Epidermal melanocyte (primary cell): ENCODE results near the gene KLK12.

Source experiments
- DNase-seq: peaks from one replicate; pipeline ENCODE4 v3.0.0; 2011; ENCODE audit warnings: low spot score; ENCODE audit not compliant: insufficient read length

The KLK12 gene

GRCh38 chr19:50983625-50984292 lies 51.0 kb downstream of the KLK12 start, which contains the start of gene KLK7:
Gene KLK7 (minus strand): TSS chr19:50983917. CDS start chr19:50982399, 1,518 bp downstream.
- no peak for DNase-seq

- no peak for DNase-seq
Observed at GRCh38 chr19:50982186-50982585, 52.6 kb downstream of the KLK12 start.

GRCh38 chr19:50981587-50982146 lies 53.1 kb downstream of the KLK12 start:
- DNase-seq: no peak

GRCh38 chr19:50980208-50980607 lies 54.6 kb downstream of the KLK12 start:
- DNase-seq: no peak

DNA sequence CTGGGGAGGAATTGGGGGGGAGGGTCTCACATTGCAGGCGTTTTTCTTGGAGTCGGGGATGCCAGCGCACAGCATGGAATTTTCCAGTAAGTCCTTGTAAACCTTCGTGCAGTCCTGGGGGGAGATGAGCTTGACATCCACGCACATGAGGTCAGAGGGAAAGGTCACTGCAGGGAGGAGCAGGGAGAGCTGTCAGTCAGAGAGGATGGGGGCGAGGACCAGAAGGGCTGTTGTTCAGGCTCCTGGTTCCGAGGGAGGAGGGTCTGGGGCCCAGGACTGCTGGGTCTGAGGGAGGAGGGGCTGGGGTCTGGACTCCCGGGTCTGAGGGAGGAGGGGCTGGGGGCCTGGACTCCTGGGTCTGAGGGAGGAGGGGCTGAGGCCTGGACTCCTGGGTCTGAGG lies 55.0 kb downstream of the KLK12 start:
- no peak for DNase-seq
